HL-60 (cell line): ENCODE measurements around the gene ARMC5.

Experiments
- DNase-seq, 2 experiments: peaks; one replicate each; pipeline ENCODE4 v3.0.0-alpha.2; 2010 to 2020; ENCODE audit warnings: low read depth in 1 of 2, low spot score in 1 of 2
- H3K27ac ChIP-seq: fragments of 250-450 bp; sonication (Bioruptor Pico); replicated peaks from 2 replicates; pipeline ENCODE4 v1.5.1; 2020; ENCODE audit warnings: mild to moderate bottlenecking, moderate library complexity
- H3K27me3 ChIP-seq: fragments of 250-450 bp; sonication (Bioruptor Pico); 2 replicates; pipeline ENCODE4 v1.5.1; 2021; ENCODE audit warnings: mild to moderate bottlenecking, moderate library complexity; ENCODE audit not compliant: insufficient read depth, poor library complexity, severe bottlenecking
- H3K4me3 ChIP-seq: replicated peaks from 2 replicates; pipeline ENCODE4 v1.5.1; 2011; ENCODE audit warnings: mild to moderate bottlenecking, control low read depth, low read length; ENCODE audit not compliant: insufficient read depth
- CTCF ChIP-seq: IDR thresholded peaks from one replicate; pipeline ENCODE4 v1.5.1; 2011; ENCODE audit warnings: low read length, control low read depth, inconsistent platforms; ENCODE audit not compliant: insufficient read depth
- GABPA ChIP-seq: IDR thresholded peaks from 2 replicates; pipeline ENCODE4 v1.6.1; 2012; ENCODE audit warnings: low read depth
- POLR2AphosphoS5 ChIP-seq: IDR thresholded peaks from 2 replicates; pipeline ENCODE4 v1.6.1; 2012; ENCODE audit warnings: low read depth
- SPI1 ChIP-seq: IDR thresholded peaks from 2 replicates; pipeline ENCODE4 v1.6.1; 2012; ENCODE audit warnings: low read depth, mild to moderate bottlenecking, borderline replicate concordance
- TF ChIP-seq, protein P1 (sequence below): IDR thresholded peaks from 2 replicates; pipeline ENCODE4 v1.6.1; 2012; ENCODE audit warnings: low read depth; ENCODE audit not compliant: insufficient replicate concordance

Gene ARMC5

GRCh38 chr16:31451681-31452351 is 7.5 kb upstream of the ARMC5 start:
- Histone ChIP-seq H3K27me3 (no peaks in the 10 kb centered on the region), H3K4me3 (no peak overlapping the region), H3K27ac (no peak overlapping the region)
- TF ChIP-seq, protein P1, sequence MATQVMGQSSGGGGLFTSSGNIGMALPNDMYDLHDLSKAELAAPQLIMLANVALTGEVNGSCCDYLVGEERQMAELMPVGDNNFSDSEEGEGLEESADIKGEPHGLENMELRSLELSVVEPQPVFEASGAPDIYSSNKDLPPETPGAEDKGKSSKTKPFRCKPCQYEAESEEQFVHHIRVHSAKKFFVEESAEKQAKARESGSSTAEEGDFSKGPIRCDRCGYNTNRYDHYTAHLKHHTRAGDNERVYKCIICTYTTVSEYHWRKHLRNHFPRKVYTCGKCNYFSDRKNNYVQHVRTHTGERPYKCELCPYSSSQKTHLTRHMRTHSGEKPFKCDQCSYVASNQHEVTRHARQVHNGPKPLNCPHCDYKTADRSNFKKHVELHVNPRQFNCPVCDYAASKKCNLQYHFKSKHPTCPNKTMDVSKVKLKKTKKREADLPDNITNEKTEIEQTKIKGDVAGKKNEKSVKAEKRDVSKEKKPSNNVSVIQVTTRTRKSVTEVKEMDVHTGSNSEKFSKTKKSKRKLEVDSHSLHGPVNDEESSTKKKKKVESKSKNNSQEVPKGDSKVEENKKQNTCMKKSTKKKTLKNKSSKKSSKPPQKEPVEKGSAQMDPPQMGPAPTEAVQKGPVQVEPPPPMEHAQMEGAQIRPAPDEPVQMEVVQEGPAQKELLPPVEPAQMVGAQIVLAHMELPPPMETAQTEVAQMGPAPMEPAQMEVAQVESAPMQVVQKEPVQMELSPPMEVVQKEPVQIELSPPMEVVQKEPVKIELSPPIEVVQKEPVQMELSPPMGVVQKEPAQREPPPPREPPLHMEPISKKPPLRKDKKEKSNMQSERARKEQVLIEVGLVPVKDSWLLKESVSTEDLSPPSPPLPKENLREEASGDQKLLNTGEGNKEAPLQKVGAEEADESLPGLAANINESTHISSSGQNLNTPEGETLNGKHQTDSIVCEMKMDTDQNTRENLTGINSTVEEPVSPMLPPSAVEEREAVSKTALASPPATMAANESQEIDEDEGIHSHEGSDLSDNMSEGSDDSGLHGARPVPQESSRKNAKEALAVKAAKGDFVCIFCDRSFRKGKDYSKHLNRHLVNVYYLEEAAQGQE: no peak
- TF ChIP-seq SPI1 (no peak), GABPA (no peak), CTCF (peak; percentile 15), POLR2AphosphoS5 (peak; percentile 43; the same call in 1 of the 2 replicates)
- peak; percentile 58 to 61 for DNase-seq

DNA sequence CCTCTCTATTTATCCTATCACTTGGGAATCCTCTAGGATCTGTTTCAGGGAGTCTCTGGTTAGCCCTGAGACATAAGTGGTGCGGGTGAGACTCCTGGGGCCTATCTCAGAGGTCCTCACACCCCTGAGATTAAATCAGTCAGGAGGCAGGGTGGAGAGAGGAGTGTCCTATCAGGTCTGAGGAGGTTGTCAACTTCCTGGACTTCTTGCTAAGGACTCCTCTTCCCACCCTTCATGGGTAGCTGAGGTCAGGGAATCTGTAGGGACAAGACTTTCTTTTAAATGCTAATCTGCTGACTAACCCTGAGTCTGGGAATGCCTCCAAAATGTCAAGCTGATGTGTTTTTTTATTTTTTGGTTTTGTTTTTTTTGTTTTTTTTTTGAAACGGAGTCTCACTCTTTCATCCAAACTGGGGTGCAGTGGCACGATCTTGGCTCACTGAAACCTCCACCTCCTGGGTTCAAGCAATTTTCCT is 6.6 kb upstream of the ARMC5 start:
- TF ChIP-seq SPI1: no peak
- Histone ChIP-seq H3K27me3 (no peaks in the 10 kb centered on the region), H3K4me3 (no peak overlapping the region), H3K27ac (no peak overlapping the region)
- DNase-seq: no peak

- no peak overlapping the region for H3K4me3 ChIP-seq
- no peak for TF ChIP-seq CTCF
- TF ChIP-seq POLR2AphosphoS5: 0 out of 2 replicates have a peak, but pooled peaks have one; percentile 16
- TF ChIP-seq GABPA: no peak
- TF ChIP-seq, protein P1: no peak
- no peak for DNase-seq
- no peaks in the 10 kb centered on the region for H3K27me3 ChIP-seq
- H3K27ac ChIP-seq: no peak overlapping the region
These were observed 5.8 kb upstream of the ARMC5 start for GRCh38 chr16:31453255-31454204.
